HCT116 (cell line): ENCODE data around the gene TECPR1. TPM values are rescaled to one million over a fixed set of nuclear protein-coding genes. Genes with fewer than 3 reads are reported as not detected.

Experiments
- ATAC-seq: fragments of 200-7000 bp; cut with Tn5 transposase; 2 replicates; pipeline ENCODE4 v1.9.1; 2020; ENCODE audit warnings: mild to moderate bottlenecking, moderate library complexity
- BruUV-seq: library from RNA; stranded (reverse); fragments of 400-500 nt; replicated peaks from 2 replicates; lab custom pipeline; 2021; lab: Mats Ljungman, UMichigan
- CTCF ChIA-PET: fragments of 300-600 bp; sonication (Branson Sonifier 250); formaldehyde crosslinking; loops from one replicate; lab custom pipeline; 2021; ENCODE audit warnings: antibody characterized with exemption; lab: Charles Lee
- POLR2A ChIA-PET: fragments of 300-600, 350-600 bp; sonication (Branson Sonifier 250); formaldehyde crosslinking; loops from one replicate; lab custom pipeline; 2021; ENCODE audit warnings: antibody characterized with exemption; lab: Charles Lee
- RAD21 ChIA-PET, 2 experiments: fragments of 300-600 bp; sonication (Branson Sonifier 250); formaldehyde crosslinking; loops; one replicate each; lab custom pipeline; 2023; ENCODE audit warnings: low total read pairs in 2 of 2; ENCODE audit not compliant: uncharacterized antibody in 2 of 2, unreplicated experiment in 2 of 2, low non-redundant PET in 1 of 2; lab: Charles Lee
- DNase-seq: peaks from one replicate; pipeline ENCODE4 v3.0.0-alpha.2; 2010; ENCODE audit warnings: low read depth, low spot score
- H2AFZ ChIP-seq: fragments of 200-600 bp; shearing (Covaris generic), sonication (generic); 2 replicates; pipeline ENCODE4 v1.6.1; 2017; ENCODE audit warnings: low read depth, mixed run types, mixed read lengths, antibody characterized with exemption, low read length; ENCODE audit not compliant: poor library complexity, severe bottlenecking
- H3K27ac ChIP-seq: 2 replicates; pipeline ENCODE4 v1.5.1; 2012; ENCODE audit warnings: low read depth, low read length
- H3K27me3 ChIP-seq: fragments of 200-600 bp; sonication (generic); 2 replicates; pipeline ENCODE4 v1.6.1; 2016; ENCODE audit warnings: mixed run types, low read length, mixed read lengths; ENCODE audit not compliant: insufficient read depth
- H3K36me3 ChIP-seq, 2 experiments: fragments of 200-500 bp in 1 of 2; fragments of 200-600 bp in 1 of 2; sonication (Bioruptor generic) in 1 of 2; sonication (generic) in 1 of 2; 2 replicates each; pipeline versions ENCODE4 v1.5.1 to v1.6.1; 2014 to 2016; ENCODE audit warnings: low read length in 2 of 2, inconsistent platforms in 1 of 2, mixed read lengths in 1 of 2, mixed run types in 1 of 2; ENCODE audit not compliant: insufficient read depth in 2 of 2, control insufficient read depth in 1 of 2
- H3K4me1 ChIP-seq, 2 experiments: fragments of 200-600 bp in 1 of 2; sonication (generic) in 1 of 2; 2 replicates each; pipeline versions ENCODE4 v1.5.1 to v1.6.1; 2012 to 2017; ENCODE audit warnings: low read length in 2 of 2, inconsistent platforms in 1 of 2, mild to moderate bottlenecking in 1 of 2, mixed read lengths in 1 of 2, mixed run types in 1 of 2, moderate library complexity in 1 of 2; ENCODE audit not compliant: insufficient read depth in 2 of 2, control insufficient read depth in 1 of 2
- H3K4me2 ChIP-seq: fragments of 200-600 bp; sonication (generic); 2 replicates; pipeline ENCODE4 v1.6.1; 2017; ENCODE audit warnings: mixed run types, low read length, mixed read lengths
- H3K4me3 ChIP-seq, 2 experiments: fragments of 200-600 bp in 1 of 2; sonication (generic) in 1 of 2; replicated peaks in 1 of 2; 2 replicates each; pipeline ENCODE4 v1.5.1; 2011 to 2016; ENCODE audit warnings: low read length in 2 of 2, control low read depth in 1 of 2, low read depth in 1 of 2, mild to moderate bottlenecking in 1 of 2, mixed read lengths in 1 of 2, mixed run types in 1 of 2
- H3K79me2 ChIP-seq: fragments of 200-600 bp; sonication (generic); 2 replicates; pipeline ENCODE4 v1.6.1; 2017; ENCODE audit warnings: mild to moderate bottlenecking, mixed run types, low read length, moderate library complexity, mixed read lengths; ENCODE audit not compliant: insufficient read depth
- H3K9ac ChIP-seq: fragments of 200-600 bp; sonication (generic); 2 replicates; pipeline ENCODE4 v1.6.1; 2016; ENCODE audit warnings: low read length, mixed read lengths
- H3K9me2 ChIP-seq: fragments of 200-600 bp; sonication (generic), shearing (Covaris generic); 2 replicates; pipeline ENCODE4 v1.6.1; 2017; ENCODE audit warnings: mixed run types, mild to moderate bottlenecking, moderate library complexity; ENCODE audit not compliant: insufficient read depth
- H3K9me3 ChIP-seq, 2 experiments: fragments of 200-500 bp in 1 of 2; fragments of 200-600 bp in 1 of 2; sonication (Bioruptor generic) in 1 of 2; sonication (generic) in 1 of 2; 2 replicates each; pipeline ENCODE4 v1.6.1; 2014 to 2017; ENCODE audit warnings: low read length in 2 of 2, mixed read lengths in 2 of 2, inconsistent platforms in 1 of 2, low read depth in 1 of 2, mild to moderate bottlenecking in 1 of 2, mixed run types in 1 of 2, moderate library complexity in 1 of 2; ENCODE audit not compliant: control insufficient read depth in 1 of 2, insufficient read depth in 1 of 2
- H4K20me1 ChIP-seq: fragments of 200-600 bp; sonication (generic), shearing (Covaris generic); 2 replicates; pipeline ENCODE4 v1.6.1; 2017; ENCODE audit warnings: mixed run types, mild to moderate bottlenecking, moderate library complexity; ENCODE audit not compliant: insufficient read depth
- ELF1 ChIP-seq: IDR thresholded peaks from 2 replicates; pipeline ENCODE4 v1.6.1; 2012; ENCODE audit warnings: low read depth, borderline replicate concordance
- EZH2phosphoT487 ChIP-seq: fragments of 200-600 bp; IDR thresholded peaks from 2 replicates; pipeline ENCODE4 v1.6.1; 2018; ENCODE audit warnings: antibody characterized with exemption, borderline replicate concordance
- POLR2AphosphoS5 ChIP-seq: IDR thresholded peaks from 2 replicates; pipeline ENCODE4 v1.6.1; 2011; ENCODE audit warnings: mild to moderate bottlenecking, low read depth, low read length, moderate library complexity
- RAD21 ChIP-seq: IDR thresholded peaks from 2 replicates; pipeline ENCODE4 v1.6.1; 2012; ENCODE audit warnings: low read depth, mild to moderate bottlenecking
- SIN3A ChIP-seq: IDR thresholded peaks from 2 replicates; pipeline ENCODE4 v1.6.1; 2012; ENCODE audit warnings: low read depth
- TCF7L2 ChIP-seq: IDR thresholded peaks from 2 replicates; pipeline ENCODE4 v1.7.0; 2011; ENCODE audit warnings: borderline replicate concordance, inconsistent platforms; ENCODE audit not compliant: insufficient read depth, insufficient read length; ENCODE audit errors: extremely low read depth
- ZBTB33 ChIP-seq: IDR thresholded peaks from 2 replicates; pipeline ENCODE4 v1.6.1; 2011; ENCODE audit warnings: mild to moderate bottlenecking, low read length, moderate library complexity; ENCODE audit not compliant: insufficient replicate concordance; ENCODE audit errors: extremely low read depth
- ZFX ChIP-seq: fragments of 450-650 bp; IDR thresholded peaks from 2 replicates; pipeline ENCODE4 v1.6.1; 2017
- intact Hi-C: fragments of 100-400 bp; cut with micrococcal nuclease; formaldehyde crosslinking; loops from 2 replicates; pipeline ENCODE4 v1.10.0; 2022
- total RNA-seq: library from RNA; stranded (reverse); gene quantifications from one replicate; pipeline ENCODE4 v1.2.1, GENCODE V29; 2021; ENCODE audit not compliant: unreplicated experiment
- TF ChIP-seq, protein P1 (sequence below): IDR thresholded peaks from 2 replicates; pipeline ENCODE4 v1.6.1; 2012

The TECPR1 gene
- total RNA-seq, 1 experiment from 2014 or later: 19.9 TPM

GRCh38 chr7:98192781-98193457, 59.1 kb downstream of the TECPR1 start:
- Histone ChIP-seq H3K9ac (no peak overlapping the region), H3K27me3 (no peaks in the 10 kb centered on the region), H2AFZ (no peak overlapping the region), H3K4me2 (no peak overlapping the region), H3K27ac (no peak overlapping the region), H3K4me3 (no peak overlapping the region), H3K9me3 (no peaks in the 10 kb centered on the region), H3K9me2 (no peaks in the 10 kb centered on the region), H3K4me1 (no peaks in the 10 kb centered on the region), H3K36me3 (peaks cover 0 to 4% of the 10 kb centered on the region in 2 experiments; a peak in 1 of 4 replicates), H4K20me1 (no peaks in the 10 kb centered on the region), H3K79me2 (no peaks in the 10 kb centered on the region)
- ChIA-PET RAD21 (no interaction called here), CTCF (no interaction called here), POLR2A (no interaction called here)
- ATAC-seq: no peak
- intact Hi-C loops: no loop called here
- DNase-seq: no peak
- no TSS peak for BruUV-seq
- TF ChIP-seq EZH2phosphoT487: no peak
- no peak for TF ChIP-seq POLR2AphosphoS5
- no peak for TF ChIP-seq ELF1
- TF ChIP-seq, protein P1, sequence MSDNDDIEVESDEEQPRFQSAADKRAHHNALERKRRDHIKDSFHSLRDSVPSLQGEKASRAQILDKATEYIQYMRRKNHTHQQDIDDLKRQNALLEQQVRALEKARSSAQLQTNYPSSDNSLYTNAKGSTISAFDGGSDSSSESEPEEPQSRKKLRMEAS: no peak
- TF ChIP-seq ZFX: no peak
- TF ChIP-seq SIN3A: no peak
- TF ChIP-seq RAD21: no peak
- no peak for TF ChIP-seq TCF7L2
- TF ChIP-seq ZBTB33: no peak
